ENCODE results near the gene TLX2. TPM values are rescaled to one million over a fixed set of nuclear protein-coding genes. Genes with fewer than 3 reads are reported as not detected.

The TLX2 gene
- total and polyA plus RNA-seq, 2 experiments from 2014 or later = 0.16 to 0.21 TPM

DNA sequence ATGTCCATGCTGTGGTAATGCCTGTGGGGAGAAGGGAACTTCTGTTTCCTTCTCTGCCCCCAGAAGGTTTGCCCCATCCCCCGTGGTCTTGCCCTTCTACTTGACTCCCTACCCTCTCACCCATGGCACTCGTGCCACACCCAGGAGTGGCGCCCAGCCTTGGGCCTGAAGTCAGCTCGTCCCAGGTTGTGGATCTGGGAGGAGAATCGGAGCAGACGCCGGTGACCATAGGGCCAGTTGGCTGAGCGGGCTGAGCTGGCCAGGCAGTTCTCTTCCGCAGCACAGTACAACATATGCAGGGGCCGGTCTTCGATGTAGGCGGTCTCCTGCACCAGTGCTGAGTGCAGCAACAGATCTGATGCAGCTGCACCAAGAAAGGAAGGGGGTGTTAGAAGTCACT lies 20.2 kb downstream of the TLX2 start:
- H3K4me2 ChIP-seq = no peak overlapping the region
- Mint-ChIP-seq H3K4me3 (no peak overlapping the region), H3K9me3 (no peaks in the 10 kb centered on the region; the same call in 2 of the 3 replicates), H3K4me1 (peaks cover 5% of the 10 kb centered on the region), H3K27ac (no peak overlapping the region), H3K36me3 (ENCODE audit: low read depth) (peaks cover 23% of the 10 kb centered on the region), H3K27me3 (ENCODE audit: insufficient read depth, low read depth, poor library complexity) (peaks cover 2% of the 10 kb centered on the region)
- no peak for ATAC-seq
- 0 out of 2 replicates have a peak, but pooled peaks cover 2% of the 10 kb centered on the region for H3F3A ChIP-seq (replicated peaks; ENCODE audit: low read depth)
- H4K20me1 ChIP-seq (replicated peaks; ENCODE audit: insufficient read depth) = no peaks in the 10 kb centered on the region; the same call in 1 of the 2 replicates
- TF ChIP-seq ZNF462 (CRISPR knock-in tag; IDR thresholded peaks at IDR 0.05) (no peak), ZNF331 (CRISPR knock-in tag; IDR thresholded peaks at IDR 0.05; ENCODE audit: low read depth) (no peak), EZH2 (IDR thresholded peaks at IDR 0.05; ENCODE audit: low read depth, unreplicated experiment) (no peak)
- no peaks in the 10 kb centered on the region; the same call in 1 of the 2 replicates for H3K4me1 ChIP-seq (ENCODE audit: insufficient read depth)
- no peaks in the 10 kb centered on the region for H3K9me2 ChIP-seq (ENCODE audit: insufficient read depth)
- no peaks in the 10 kb centered on the region for H3K27me3 ChIP-seq (ENCODE audit: insufficient read depth)
- no peak overlapping the region for H2AFZ ChIP-seq
- no peak overlapping the region for H3K27ac ChIP-seq (ENCODE audit: low read depth)
- no peak for DNase-seq (ENCODE audit: low spot score)
- no peaks in the 10 kb centered on the region for H3K36me3 ChIP-seq (ENCODE audit: insufficient read depth)
- H3K4me3 ChIP-seq = no peak overlapping the region
- H3K79me2 ChIP-seq (replicated peaks; ENCODE audit: insufficient read depth) = no peaks in the 10 kb centered on the region

GRCh38 chr2:74535440-74535965 lies 21.3 kb downstream of the TLX2 start:
- peaks cover 23% of the 10 kb centered on the region for H3K36me3 Mint-ChIP-seq (ENCODE audit: low read depth)
- Histone ChIP-seq H3K27me3 (ENCODE audit: insufficient read depth) (no peaks in the 10 kb centered on the region), H3F3A (replicated peaks; ENCODE audit: low read depth) (0 out of 2 replicates have a peak, but pooled peaks cover 2% of the 10 kb centered on the region), H3K4me3 (no peak overlapping the region), H3K9me2 (ENCODE audit: insufficient read depth) (no peaks in the 10 kb centered on the region), H3K27ac (ENCODE audit: low read depth) (no peak overlapping the region), H2AFZ (no peak overlapping the region), H3K4me2 (no peak overlapping the region), H3K79me2 (replicated peaks; ENCODE audit: insufficient read depth) (no peaks in the 10 kb centered on the region), H4K20me1 (replicated peaks; ENCODE audit: insufficient read depth) (no peaks in the 10 kb centered on the region; the same call in 1 of the 2 replicates), H3K36me3 (ENCODE audit: insufficient read depth) (no peaks in the 10 kb centered on the region), H3K4me1 (ENCODE audit: insufficient read depth) (no peaks in the 10 kb centered on the region; the same call in 1 of the 2 replicates)
- H3K4me1 Mint-ChIP-seq = peaks cover 5% of the 10 kb centered on the region
- ATAC-seq = no peak
- H3K27ac Mint-ChIP-seq = no peak overlapping the region
- no peak overlapping the region for H3K4me3 Mint-ChIP-seq
- no peak for DNase-seq (ENCODE audit: low spot score)
- H3K27me3 Mint-ChIP-seq (ENCODE audit: insufficient read depth, low read depth, poor library complexity) = peaks cover 2% of the 10 kb centered on the region
- H3K9me3 Mint-ChIP-seq = no peaks in the 10 kb centered on the region; the same call in 2 of the 3 replicates
- TF ChIP-seq, protein P1, sequence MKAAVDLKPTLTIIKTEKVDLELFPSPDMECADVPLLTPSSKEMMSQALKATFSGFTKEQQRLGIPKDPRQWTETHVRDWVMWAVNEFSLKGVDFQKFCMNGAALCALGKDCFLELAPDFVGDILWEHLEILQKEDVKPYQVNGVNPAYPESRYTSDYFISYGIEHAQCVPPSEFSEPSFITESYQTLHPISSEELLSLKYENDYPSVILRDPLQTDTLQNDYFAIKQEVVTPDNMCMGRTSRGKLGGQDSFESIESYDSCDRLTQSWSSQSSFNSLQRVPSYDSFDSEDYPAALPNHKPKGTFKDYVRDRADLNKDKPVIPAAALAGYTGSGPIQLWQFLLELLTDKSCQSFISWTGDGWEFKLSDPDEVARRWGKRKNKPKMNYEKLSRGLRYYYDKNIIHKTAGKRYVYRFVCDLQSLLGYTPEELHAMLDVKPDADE (IDR thresholded peaks at IDR 0.05) = no peak
- TF ChIP-seq NANOG (IDR thresholded peaks at IDR 0.05; ENCODE audit: borderline replicate concordance) (no peak), EZH2phosphoT487 (IDR thresholded peaks at IDR 0.05; ENCODE audit: unreplicated experiment) (no peak), CTCF (conservative IDR thresholded peaks at IDR 0.05; ENCODE audit: low read depth in 2 of 2) (no peak), POLR2AphosphoS5 (IDR thresholded peaks at IDR 0.05; ENCODE audit: low read depth) (no peak)
- TF ChIP-seq, protein P2, sequence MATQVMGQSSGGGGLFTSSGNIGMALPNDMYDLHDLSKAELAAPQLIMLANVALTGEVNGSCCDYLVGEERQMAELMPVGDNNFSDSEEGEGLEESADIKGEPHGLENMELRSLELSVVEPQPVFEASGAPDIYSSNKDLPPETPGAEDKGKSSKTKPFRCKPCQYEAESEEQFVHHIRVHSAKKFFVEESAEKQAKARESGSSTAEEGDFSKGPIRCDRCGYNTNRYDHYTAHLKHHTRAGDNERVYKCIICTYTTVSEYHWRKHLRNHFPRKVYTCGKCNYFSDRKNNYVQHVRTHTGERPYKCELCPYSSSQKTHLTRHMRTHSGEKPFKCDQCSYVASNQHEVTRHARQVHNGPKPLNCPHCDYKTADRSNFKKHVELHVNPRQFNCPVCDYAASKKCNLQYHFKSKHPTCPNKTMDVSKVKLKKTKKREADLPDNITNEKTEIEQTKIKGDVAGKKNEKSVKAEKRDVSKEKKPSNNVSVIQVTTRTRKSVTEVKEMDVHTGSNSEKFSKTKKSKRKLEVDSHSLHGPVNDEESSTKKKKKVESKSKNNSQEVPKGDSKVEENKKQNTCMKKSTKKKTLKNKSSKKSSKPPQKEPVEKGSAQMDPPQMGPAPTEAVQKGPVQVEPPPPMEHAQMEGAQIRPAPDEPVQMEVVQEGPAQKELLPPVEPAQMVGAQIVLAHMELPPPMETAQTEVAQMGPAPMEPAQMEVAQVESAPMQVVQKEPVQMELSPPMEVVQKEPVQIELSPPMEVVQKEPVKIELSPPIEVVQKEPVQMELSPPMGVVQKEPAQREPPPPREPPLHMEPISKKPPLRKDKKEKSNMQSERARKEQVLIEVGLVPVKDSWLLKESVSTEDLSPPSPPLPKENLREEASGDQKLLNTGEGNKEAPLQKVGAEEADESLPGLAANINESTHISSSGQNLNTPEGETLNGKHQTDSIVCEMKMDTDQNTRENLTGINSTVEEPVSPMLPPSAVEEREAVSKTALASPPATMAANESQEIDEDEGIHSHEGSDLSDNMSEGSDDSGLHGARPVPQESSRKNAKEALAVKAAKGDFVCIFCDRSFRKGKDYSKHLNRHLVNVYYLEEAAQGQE (IDR thresholded peaks at IDR 0.05; ENCODE audit: unreplicated experiment) = no peak
